SIG-M5 (cell line): ENCODE measurements around the gene SPATA1.
"Not testable (repeated sequence)": the region's sequence is repeated elsewhere in the genome, so short reads cannot be mapped to it uniquely, and the experiment has no call there.

Experiments
- DNase-seq: peaks from one replicate; lab custom pipeline; 2025; lab: John Stamatoyannopoulos, UW

The SPATA1 gene

DNA sequence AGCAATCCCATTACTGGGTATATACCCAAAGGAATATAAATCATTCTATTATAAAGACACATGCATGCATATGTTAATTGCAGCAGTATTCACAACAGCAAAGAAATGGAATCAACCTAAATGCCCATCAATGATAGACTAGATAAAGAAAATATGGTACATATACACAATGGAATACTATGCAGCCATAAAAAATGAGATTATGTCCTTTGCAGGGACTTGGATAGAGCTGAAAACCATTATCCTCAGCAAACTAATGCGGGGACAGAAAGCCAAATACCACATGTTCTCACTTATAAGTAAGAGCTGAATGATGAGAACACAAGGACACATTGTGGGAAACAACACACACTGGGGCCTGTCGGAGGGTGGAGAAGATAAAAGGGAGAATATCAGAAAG is 88.8 kb downstream of the SPATA1 start:
- not testable (repeated sequence) for DNase-seq

DNA sequence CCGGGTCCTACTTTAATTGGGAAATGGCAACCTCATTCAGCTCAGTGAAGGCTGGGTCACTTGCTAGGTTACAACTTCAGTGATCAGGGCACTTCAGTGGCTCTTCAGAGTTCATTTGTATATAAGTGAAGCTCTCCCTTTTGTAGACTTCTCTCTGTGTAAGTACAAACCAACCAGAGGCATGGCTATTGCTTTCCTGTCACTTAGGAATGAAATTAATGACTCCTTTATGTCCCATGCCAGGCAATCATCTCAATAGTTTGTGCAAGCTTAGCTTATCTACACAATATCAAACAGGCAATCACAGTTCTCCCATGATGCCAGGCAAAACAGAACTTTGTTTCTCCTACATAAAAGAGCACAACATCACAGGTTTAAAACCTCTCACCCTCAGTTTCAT is 90.8 kb downstream of the SPATA1 start:
- DNase-seq, result no peak

DNA sequence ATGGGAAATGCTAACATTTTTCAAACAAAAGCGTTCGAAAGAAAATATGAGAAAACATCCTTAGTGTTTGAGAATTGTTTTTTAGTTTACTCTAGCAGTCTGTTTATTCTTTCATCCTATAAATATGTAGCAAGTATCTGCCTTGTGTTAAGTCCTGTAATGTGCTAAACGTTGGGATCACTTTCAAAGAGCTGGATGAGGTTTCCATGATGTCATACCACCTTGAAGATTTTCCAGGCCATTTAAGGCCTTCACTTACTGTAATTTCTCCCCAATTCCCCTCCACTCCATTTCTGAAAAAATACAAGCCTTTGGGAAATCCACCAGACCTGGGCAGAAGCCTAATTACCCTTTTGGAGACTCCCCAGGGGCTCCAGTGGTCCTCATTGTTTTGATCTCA is 92.2 kb downstream of the SPATA1 start:
- no peak for DNase-seq

DNA sequence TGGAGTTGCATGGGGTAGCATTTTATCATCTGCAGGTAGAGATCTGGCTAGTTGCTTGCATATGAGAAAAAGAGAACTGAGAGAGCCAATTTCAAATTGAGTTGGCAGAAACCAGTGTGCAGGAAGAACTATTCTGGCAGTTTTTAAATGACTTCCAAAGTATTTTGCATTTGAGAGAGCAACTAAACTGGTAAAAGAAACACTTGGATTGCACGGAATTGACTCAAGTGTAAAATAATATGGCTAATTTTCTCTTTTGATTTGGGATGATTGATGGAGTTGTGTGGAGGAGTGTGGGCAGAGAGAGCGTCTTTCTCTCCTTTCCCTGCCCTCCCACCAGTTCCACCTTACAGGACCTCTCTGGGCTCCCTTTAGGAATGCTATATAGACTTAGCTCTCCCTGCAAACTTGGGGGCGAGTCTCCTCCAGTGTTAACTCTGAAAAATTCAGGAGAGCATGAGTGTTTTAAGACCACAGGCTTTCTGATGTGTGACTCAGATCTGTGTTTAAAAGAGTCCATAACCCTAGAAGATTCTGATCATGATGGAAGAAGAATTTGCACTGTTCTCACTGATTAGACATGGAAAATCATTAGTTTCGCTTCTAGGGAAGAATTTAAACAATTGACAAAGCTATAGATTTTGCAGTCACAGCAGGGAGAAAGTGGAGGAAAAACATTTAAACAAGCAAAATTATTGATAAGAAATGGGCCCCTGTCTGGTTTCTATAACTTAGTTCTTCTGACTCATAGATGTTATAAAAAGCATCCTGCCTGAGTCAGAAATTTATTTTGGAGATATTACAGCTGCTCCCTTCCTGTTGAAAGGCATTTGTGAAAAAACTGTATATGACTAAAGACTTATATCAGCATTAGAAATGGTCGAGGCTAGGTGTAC is 92.9 kb downstream of the SPATA1 start:
- no peak for DNase-seq

DNA sequence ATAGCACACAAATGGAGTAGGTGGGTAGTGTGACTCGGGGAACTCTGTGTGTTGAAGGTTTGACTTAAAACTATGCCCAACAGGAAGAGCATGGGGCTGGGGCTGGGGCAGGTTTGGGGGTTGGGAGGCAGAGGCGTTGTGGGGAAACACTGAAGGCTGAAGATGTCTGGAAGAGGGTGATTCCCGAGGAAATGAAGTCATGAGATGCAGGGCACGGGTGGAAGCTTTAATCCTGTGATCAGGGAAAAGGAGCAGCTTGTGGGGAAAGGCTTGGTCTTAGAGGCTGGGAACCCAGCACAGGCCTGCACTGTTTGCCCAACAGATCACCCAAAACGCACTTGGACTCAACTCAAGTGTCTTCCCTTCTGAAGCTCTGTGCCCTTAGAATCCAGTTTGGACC is 94.6 kb downstream of the SPATA1 start:
- DNase-seq, result no peak

DNA sequence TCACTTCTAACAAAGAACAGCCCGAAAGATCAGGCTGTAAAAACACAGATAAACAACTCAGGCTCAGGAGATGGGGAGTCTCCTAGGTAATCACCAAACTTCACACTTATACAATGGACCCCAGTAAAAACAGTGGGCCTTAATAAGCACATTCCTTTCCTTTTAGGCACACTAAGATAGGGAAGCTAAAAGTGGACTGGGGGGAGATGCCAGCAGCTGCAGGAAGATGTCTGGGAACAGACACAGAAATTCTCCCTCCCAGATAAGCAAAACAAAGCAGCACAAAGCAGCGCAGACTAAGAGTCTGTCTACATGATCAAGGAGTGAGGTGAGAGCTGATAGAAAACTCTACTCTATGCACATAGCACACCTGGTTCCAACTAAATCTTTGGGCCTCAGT is 97.0 kb downstream of the SPATA1 start:
- DNase-seq, result no peak

- no peak for DNase-seq
Observed at GRCh38 chr1:84603941-84604830, 98.0 kb downstream of the SPATA1 start.

- no peak for DNase-seq
Observed at GRCh38 chr1:84605157-84605556, 99.0 kb downstream of the SPATA1 start.

GRCh38 chr1:84606977-84607376 is 100.8 kb downstream of the SPATA1 start:
- DNase-seq, result no peak

DNA sequence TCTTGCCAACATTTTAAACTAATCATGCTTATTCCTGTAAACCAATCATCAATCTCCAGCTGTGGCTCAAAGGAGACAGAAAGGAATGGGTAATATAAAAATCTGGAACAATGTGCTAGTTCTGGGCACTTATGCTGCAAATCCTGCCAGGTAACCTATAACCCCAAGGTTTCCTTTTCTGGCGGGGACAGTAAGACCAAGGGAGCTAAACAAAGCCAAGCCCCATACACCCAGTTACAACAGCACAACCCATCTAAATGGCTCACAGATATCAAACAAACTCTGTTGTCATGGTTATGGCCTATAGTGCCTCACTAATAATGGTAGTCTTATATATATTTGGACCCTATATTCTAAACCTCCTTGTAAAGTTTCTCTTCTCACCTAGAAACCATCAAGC is 104.9 kb downstream of the SPATA1 start:
- DNase-seq, result no peak

DNA sequence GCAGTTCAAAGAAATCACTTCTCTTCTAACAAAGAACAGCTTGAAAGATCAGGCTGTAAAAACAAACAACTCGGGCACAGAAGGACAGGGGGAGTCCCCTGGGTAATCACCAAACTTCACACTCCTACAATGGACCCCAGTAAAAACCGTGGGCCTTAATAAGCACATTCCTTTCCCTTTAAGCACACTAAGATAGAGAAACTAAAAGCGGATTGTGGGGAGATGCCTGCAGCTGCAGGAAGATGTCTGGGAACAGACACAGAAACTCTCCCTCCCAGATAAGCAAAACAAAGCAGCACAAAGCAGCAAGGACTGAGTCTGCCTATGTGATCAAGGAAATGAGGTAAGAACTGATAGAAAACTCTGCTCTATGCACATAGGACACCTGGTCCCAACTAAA is 105.6 kb downstream of the SPATA1 start:
- no peak for DNase-seq

DNA sequence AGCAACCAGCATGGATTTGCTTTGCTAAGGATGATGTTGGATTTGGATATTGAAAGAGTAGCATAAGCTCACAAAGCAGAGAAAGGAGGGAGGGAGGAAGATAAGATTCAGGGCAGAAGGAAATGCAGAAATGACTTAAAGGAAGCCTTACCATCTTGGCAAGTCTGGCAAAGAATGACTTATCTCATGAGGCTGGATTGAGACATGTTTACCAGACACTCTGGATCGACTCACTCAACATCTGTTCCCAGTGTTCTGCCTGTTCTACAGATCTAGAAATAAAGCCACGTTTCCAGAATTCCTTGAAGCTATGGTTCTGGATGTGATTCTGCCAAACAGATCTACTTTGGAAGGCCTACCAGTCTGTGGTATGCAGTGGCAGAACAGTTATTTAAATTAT is 106.8 kb downstream of the SPATA1 start:
- no peak for DNase-seq

DNA sequence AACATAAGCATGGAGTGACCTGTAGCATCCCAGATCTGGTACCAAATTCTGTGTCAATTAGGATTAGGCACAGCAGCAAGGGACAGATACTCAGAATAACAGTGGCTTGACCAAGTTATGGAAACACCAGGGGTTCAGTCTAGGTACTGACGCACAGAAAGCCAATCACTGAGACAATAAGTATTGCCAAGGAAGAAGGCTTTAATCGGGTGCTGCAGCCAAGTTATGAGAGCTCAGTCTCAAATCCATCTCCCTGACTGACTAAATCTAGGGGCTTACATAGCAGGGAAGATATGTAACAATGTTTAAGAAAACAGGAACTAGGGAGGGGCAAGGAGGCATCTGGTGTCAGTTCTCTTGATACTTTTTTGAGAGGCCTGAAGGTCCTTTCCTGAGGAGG is 107.7 kb downstream of the SPATA1 start:
- DNase-seq, result no peak

DNA sequence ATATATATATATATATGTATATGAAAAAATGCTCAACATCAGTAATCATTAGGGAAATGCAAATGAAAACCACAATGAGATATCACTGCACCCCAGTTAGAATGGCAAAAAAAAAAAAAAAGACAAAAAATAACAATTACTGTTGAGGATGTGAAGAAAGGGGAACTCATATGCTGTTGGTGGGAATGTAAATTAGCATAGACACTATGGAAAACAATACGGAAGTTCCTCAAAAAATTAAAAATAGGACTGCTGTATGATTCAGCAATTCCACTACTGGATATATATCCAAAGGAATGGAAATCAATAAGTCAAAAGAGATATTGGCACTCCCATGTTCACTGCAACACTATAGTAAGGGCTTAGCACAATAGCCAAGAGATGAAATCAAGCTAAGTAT is 109.6 kb downstream of the SPATA1 start:
- no peak for DNase-seq
